T-helper 9 cell (primary cell): ENCODE data around the gene ZNF329.
A peak's percentile ranks its signal among the peaks of the same experiment; 100 is the strongest.

ENCODE experiments used
- DNase-seq: peaks from one replicate; pipeline ENCODE4 v3.0.0-alpha.2; 2020

ZNF329 gene

GRCh38 chr19:58118979-58119733 is 31.4 kb downstream of the ZNF329 start:
- DNase-seq = no peak

- no peak for DNase-seq
Observed at GRCh38 chr19:58117841-58118575, 32.6 kb downstream of the ZNF329 start.

- DNase-seq = no peak
Observed at GRCh38 chr19:58108546-58108817, 42.1 kb downstream of the ZNF329 start.

- no peak for DNase-seq
Observed at GRCh38 chr19:58107778-58108545, 42.6 kb downstream of the ZNF329 start.

GRCh38 chr19:58098682-58098998 is 51.9 kb downstream of the ZNF329 start:
- DNase-seq = no peak

- peak; percentile 95 for DNase-seq
Observed at GRCh38 chr19:58097781-58098681, 52.6 kb downstream of the ZNF329 start, which contains the start of gene ZSCAN18. TSS of gene ZSCAN18 (minus strand) at chr19:58098231. CDS start at chr19:58090267, 7,964 bp downstream.

- no peak for DNase-seq
Observed at GRCh38 chr19:58097349-58097748, 53.2 kb downstream of the ZNF329 start.

- no peak for DNase-seq
Observed at GRCh38 chr19:58096884-58097283, 53.7 kb downstream of the ZNF329 start.

- DNase-seq = no peak
Observed at GRCh38 chr19:58095328-58095727, 55.3 kb downstream of the ZNF329 start.

- no peak for DNase-seq
Observed at GRCh38 chr19:58093071-58093470, 57.5 kb downstream of the ZNF329 start.

GRCh38 chr19:58091251-58091995 is 59.2 kb downstream of the ZNF329 start:
- DNase-seq = no peak

GRCh38 chr19:58089846-58090245 is 60.7 kb downstream of the ZNF329 start:
- no peak for DNase-seq

GRCh38 chr19:58088521-58089052 is 62.0 kb downstream of the ZNF329 start:
- DNase-seq = no peak

- DNase-seq = no peak
Observed at GRCh38 chr19:58086825-58087710, 63.5 kb downstream of the ZNF329 start.

GRCh38 chr19:58085348-58085875 is 65.2 kb downstream of the ZNF329 start:
- DNase-seq = no peak

GRCh38 chr19:58084596-58085347 is 65.8 kb downstream of the ZNF329 start:
- no peak for DNase-seq

- DNase-seq = no peak
Observed at GRCh38 chr19:58083021-58083420, 67.6 kb downstream of the ZNF329 start.

GRCh38 chr19:58079792-58080191 is 70.8 kb downstream of the ZNF329 start:
- no peak for DNase-seq
